Measurements from ENCODE around the gene ADAM12. TPM values are rescaled to one million over a fixed set of nuclear protein-coding genes. Genes with fewer than 3 reads are reported as not detected.

Gene ADAM12
- total and polyA plus RNA-seq, 4 donors, result 0.03 to 0.33 (median 0.19) TPM

GRCh38 chr10:126013489-126014281, 374.6 kb downstream of the ADAM12 start:
- Histone ChIP-seq H3K4me3 (ENCODE audit: low read depth in 1 of 3, low read length in 3 of 3) (no peak overlapping the region), H3K36me3 (ENCODE audit: control insufficient read depth in 4 of 4, insufficient read depth in 3 of 4, low read depth in 1 of 4, low read length in 3 of 4) (no peaks in the 10 kb centered on the region), H3K27ac (ENCODE audit: low read depth in 1 of 2, low read length in 2 of 2) (no peak overlapping the region), H3K27me3 (ENCODE audit: control insufficient read depth in 4 of 4, insufficient read depth in 4 of 4, low read length in 3 of 4) (peaks cover 0 to 6% (median 2%) of the 10 kb centered on the region in 4 donors), H3K4me1 (ENCODE audit: control insufficient read depth in 4 of 4, insufficient read depth in 4 of 4, low read length in 3 of 4) (no peaks in the 10 kb centered on the region), H3K9me3 (ENCODE audit: control insufficient read depth in 4 of 4, low read length in 3 of 4) (no peaks in the 10 kb centered on the region), H3K9ac (ENCODE audit: low read depth in 1 of 2, low read length in 2 of 2) (no peak overlapping the region)
- WGBS, result 55% methylated on average over 10 of the region's 10 CpGs
- TF ChIP-seq RXRA (IDR thresholded peaks at IDR 0.05), result no peak
- no peak for TF ChIP-seq EGR1 (IDR thresholded peaks at IDR 0.05; ENCODE audit: low read depth in 2 of 2)
- no peak for TF ChIP-seq HNF4A (conservative IDR thresholded peaks at IDR 0.05)
- TF ChIP-seq ATF3 (IDR thresholded peaks at IDR 0.05), result no peak
- no peak for TF ChIP-seq JUND (IDR thresholded peaks at IDR 0.05)
- no peak for TF ChIP-seq YY1 (IDR thresholded peaks at IDR 0.05)
- no peak for TF ChIP-seq MAX (IDR thresholded peaks at IDR 0.05)
- TF ChIP-seq NR2F2 (IDR thresholded peaks at IDR 0.05), result no peak
- TF ChIP-seq GABPA (IDR thresholded peaks at IDR 0.05 in 1 of 2, conservative IDR thresholded peaks at IDR 0.05 in 1 of 2), result no peak
- no peak for TF ChIP-seq HNF4G (IDR thresholded peaks at IDR 0.05)
- no peak for TF ChIP-seq REST (IDR thresholded peaks at IDR 0.05)
- no peak for TF ChIP-seq RAD21 (IDR thresholded peaks at IDR 0.05)
- TF ChIP-seq SP1 (IDR thresholded peaks at IDR 0.05), result no peak
- TF ChIP-seq CTCF (IDR thresholded peaks at IDR 0.05; ENCODE audit: low read depth, low read length, missing input control), result no peak
- no peak for TF ChIP-seq FOXA1 (IDR thresholded peaks at IDR 0.05)
- TF ChIP-seq ZBTB33 (IDR thresholded peaks at IDR 0.05), result no peak
- DNase-seq (ENCODE audit: low spot score), result no peak

Measured in liver (tissue), 9 donors.